Transverse colon (tissue), 4 donors: ENCODE data around the gene CFD. TPM values are rescaled to one million over a fixed set of nuclear protein-coding genes. Genes with fewer than 3 reads are reported as not detected.

Experiments
- DNase-seq: peaks from one replicate; pipeline ENCODE4 v3.0.0-alpha.2; 2019
- H3K27ac ChIP-seq, 4 donors: fragments of 200-600 bp; sonication (generic); 2 replicates each; pipeline ENCODE4 v1.5.1; 2016 to 2018; ENCODE audit warnings: inconsistent platforms in 4 of 4
- H3K27me3 ChIP-seq: fragments of 200-600 bp; sonication (generic); 2 replicates; pipeline ENCODE4 v1.5.1; 2017; ENCODE audit warnings: inconsistent platforms
- H3K36me3 ChIP-seq, 4 donors: fragments of 200-600 bp; sonication (generic); 2 replicates each; pipeline ENCODE4 v1.5.1; 2017 to 2019; ENCODE audit warnings: inconsistent platforms in 4 of 4
- H3K4me1 ChIP-seq, 4 donors: fragments of 200-600 bp; sonication (generic); 2 replicates each; pipeline ENCODE4 v1.5.1; 2017 to 2020; ENCODE audit warnings: inconsistent platforms in 4 of 4
- H3K4me3 ChIP-seq, 4 donors: fragments of 200-600 bp; sonication (generic); 1 replicate in 1 of 4; 2 replicates in 3 of 4; pipeline versions ENCODE4 v1.5.1 to v1.6.1; 2017 to 2019; ENCODE audit warnings: inconsistent platforms in 4 of 4
- H3K9me3 ChIP-seq, 2 donors: fragments of 200-600 bp; sonication (generic); 2 replicates each; pipeline ENCODE4 v1.5.1; 2017 to 2019; ENCODE audit warnings: inconsistent platforms in 2 of 2
- CTCF ChIP-seq, 5 experiments: fragments of 200-600 bp in 3 of 5; fragments of 450-650 bp in 2 of 5; sonication (generic) in 3 of 5; IDR thresholded peaks; 1 replicate in 2 of 5; 2 replicates in 3 of 5; pipeline ENCODE4 v1.5.1; 2016 to 2017; ENCODE audit warnings: antibody characterized with exemption in 5 of 5, inconsistent platforms in 3 of 5, mild to moderate bottlenecking in 2 of 5, moderate library complexity in 1 of 5
- EP300 ChIP-seq: sonication (generic); formaldehyde crosslinking; IDR thresholded peaks from one replicate; pipeline ENCODE4 v1.6.1; 2017; ENCODE audit warnings: antibody characterized with exemption, low read depth
- POLR2A ChIP-seq: fragments of 450-650 bp; IDR thresholded peaks from one replicate; pipeline ENCODE4 v1.6.1; 2016; ENCODE audit warnings: antibody characterized with exemption, mild to moderate bottlenecking, moderate library complexity
- POLR2AphosphoS5 ChIP-seq, 3 donors: sonication (generic); formaldehyde crosslinking; IDR thresholded peaks; one replicate each; pipeline ENCODE4 v1.6.1; 2016; ENCODE audit warnings: antibody characterized with exemption in 3 of 3
- WGBS, 2 donors: methylation state at CpG; one replicate each; pipeline ENCODE4 v1.1.5; 2018; ENCODE audit warnings: low coverage in 1 of 2; 5-methylcytosine and 5-hydroxymethylcytosine counted together
- in situ Hi-C, 4 donors: fragments of 200-750 bp; cut with MboI; loops; one replicate each; pipeline versions ENCODE4 v1.15.0 to v1.15.1; 2017; ENCODE audit warnings: low sequenced_read_pairs in 3 of 4, low pct_ligation_motif_present in 1 of 4, low pct_unique_long_range_greater_than_20kb in 1 of 4
- intact Hi-C: fragments of 100-400 bp; cut with DNase I; formaldehyde crosslinking; loops from one replicate; pipeline ENCODE4 v1.15.1; 2023; ENCODE audit warnings: low total_unique reads
- total RNA-seq, 4 donors: library from RNA; depleted of rRNA; stranded (reverse); fragments of >200 nt; gene quantifications; one replicate each; pipeline ENCODE4 v1.1.0, GENCODE V29; 2016

Gene CFD
- total RNA-seq, 4 donors from 2014 or later = 147 to 368 (median 208) TPM

- intact Hi-C loops (no loop called here), in situ Hi-C loops (no loop called here)
- H3K27me3 ChIP-seq = no peaks in the 10 kb centered on the region
- peaks cover 0 to 16% (median 12%) of the 10 kb centered on the region in 4 donors for H3K4me1 ChIP-seq
- H3K36me3 ChIP-seq = peaks cover 0 to 9% (median 3%) of the 10 kb centered on the region in 4 donors
- TF ChIP-seq EP300 (no peak), POLR2A (no peak), POLR2AphosphoS5 (IDR thresholded peaks at IDR 0.05) (no peak), CTCF (IDR thresholded peaks at IDR 0.05) (no peak)
- peak; percentile 44 for DNase-seq
- H3K27ac ChIP-seq = peak overlapping the region; percentile 87 to 95 (median 94)
- H3K4me3 ChIP-seq = peak overlapping the region; percentile 52 to 92 (median 90)
- WGBS, 2 donors = 0 to 3% methylated on average over 6 to 22 of the region's 27 CpGs
- no peaks in the 10 kb centered on the region for H3K9me3 ChIP-seq
These were observed 32.9 kb downstream of the CFD start for GRCh38 chr19:892243-892893.

- Histone ChIP-seq H3K36me3 (peaks cover 0 to 6% (median 3%) of the 10 kb centered on the region in 4 donors), H3K4me1 (peaks cover 0 to 16% (median 12%) of the 10 kb centered on the region in 4 donors), H3K9me3 (no peaks in the 10 kb centered on the region), H3K27me3 (no peaks in the 10 kb centered on the region), H3K4me3 (peak within 1 kb of the TSS; percentile 52 to 92 (median 90)), H3K27ac (peak within 1 kb of the TSS; percentile 87 to 95 (median 94))
- no peak for TF ChIP-seq EP300
- TF ChIP-seq POLR2AphosphoS5 (IDR thresholded peaks at IDR 0.05) = peak; percentile 75 to 95 (median 90)
- peak; percentile 84 for TF ChIP-seq POLR2A
- TF ChIP-seq CTCF (IDR thresholded peaks at IDR 0.05) = peak in 1 of 5 experiments; percentile 14
- DNase-seq = peak; percentile 94
- WGBS, 2 donors = 0% methylated on average over 8 to 45 of the region's 69 CpGs
- intact Hi-C loops (no loop called here), in situ Hi-C loops (no loop called here)
These were observed 33.6 kb downstream of the CFD start, which contains the start of the genes MED16 and RNU6-9 for GRCh38 chr19:892894-893689. Gene MED16 (minus strand): TSS chr19:893187. CDS start chr19:891131, 2,056 bp downstream. Gene RNU6-9 (plus strand): TSS chr19:893484.

- intact Hi-C loops = no loop called here
- Histone ChIP-seq H3K27ac (no peak overlapping the region), H3K36me3 (no peaks in the 10 kb centered on the region), H3K27me3 (no peaks in the 10 kb centered on the region), H3K4me3 (no peak overlapping the region), H3K4me1 (peaks cover 0 to 12% (median 10%) of the 10 kb centered on the region in 4 donors), H3K9me3 (no peaks in the 10 kb centered on the region)
- in situ Hi-C loops = no loop called here
- WGBS, 2 donors = 91% methylated on average over 10 of the region's 10 CpGs; no CpG with 5 or more reads in 1 of the 2 donors
- DNase-seq = no peak
- TF ChIP-seq EP300 (no peak), POLR2A (no peak), POLR2AphosphoS5 (IDR thresholded peaks at IDR 0.05) (no peak), CTCF (IDR thresholded peaks at IDR 0.05) (no peak)
These were observed 37.0 kb downstream of the CFD start for GRCh38 chr19:896434-896833.

- no peak overlapping the region for H3K4me3 ChIP-seq
- TF ChIP-seq POLR2AphosphoS5 (IDR thresholded peaks at IDR 0.05) (no peak), EP300 (no peak), POLR2A (no peak)
- in situ Hi-C loops = no loop called here
- 90 to 96% methylated on average over 5 to 11 of the region's 11 CpGs for WGBS, 2 donors
- H3K4me1 ChIP-seq = peaks cover 0 to 9% (median 6%) of the 10 kb centered on the region in 4 donors
- intact Hi-C loops = no loop called here
- no peaks in the 10 kb centered on the region for H3K27me3 ChIP-seq
- no peak overlapping the region for H3K27ac ChIP-seq
- H3K36me3 ChIP-seq = no peaks in the 10 kb centered on the region
- no peak for DNase-seq
- no peaks in the 10 kb centered on the region for H3K9me3 ChIP-seq
These were observed 37.5 kb downstream of the CFD start for GRCh38 chr19:896999-897398.
